OCI-LY1 (cell line): ENCODE results near the gene SMARCAD1.
"Not testable (repeated sequence)": the region's sequence is repeated elsewhere in the genome, so short reads cannot be mapped to it uniquely, and the experiment has no call there.

Experiments
- H2AFZ ChIP-seq: fragments of 200-600 bp; sonication (generic), shearing (Covaris generic); 2 replicates; pipeline ENCODE4 v1.6.0; 2014; ENCODE audit warnings: antibody characterized with exemption, mild to moderate bottlenecking, low read length
- H3F3A ChIP-seq: fragments of 200-600 bp; sonication (generic), shearing (Covaris generic); 2 replicates; pipeline ENCODE4 v1.6.0; 2014; ENCODE audit warnings: mild to moderate bottlenecking, antibody characterized with exemption, low read length, moderate library complexity; ENCODE audit not compliant: insufficient read depth
- H3K27ac ChIP-seq: fragments of 200-600 bp; sonication (generic); 2 replicates; pipeline ENCODE4 v1.5.1; 2014; ENCODE audit warnings: low read length, mixed run types, mild to moderate bottlenecking, low read depth; ENCODE audit not compliant: poor library complexity, severe bottlenecking
- H3K27me3 ChIP-seq: fragments of 200-600 bp; sonication (generic); 2 replicates; pipeline ENCODE4 v1.6.0; 2014; ENCODE audit warnings: antibody characterized with exemption, mild to moderate bottlenecking, low read length, moderate library complexity; ENCODE audit not compliant: insufficient read depth
- H3K36me3 ChIP-seq: fragments of 200-600 bp; sonication (generic); 2 replicates; pipeline ENCODE4 v1.6.1; 2014; ENCODE audit warnings: mild to moderate bottlenecking, antibody characterized with exemption, low read length, moderate library complexity, mixed read lengths; ENCODE audit not compliant: insufficient read depth
- H3K4me1 ChIP-seq: fragments of 200-600 bp; sonication (generic); 2 replicates; pipeline ENCODE4 v1.5.1; 2014; ENCODE audit warnings: mild to moderate bottlenecking, low read length, moderate library complexity; ENCODE audit not compliant: insufficient read depth, severe bottlenecking
- H3K4me2 ChIP-seq: fragments of 200-600 bp; sonication (generic), shearing (Covaris generic); 2 replicates; pipeline ENCODE4 v1.6.1; 2014; ENCODE audit warnings: low read length
- H3K4me3 ChIP-seq: fragments of 200-600 bp; sonication (generic); 2 replicates; pipeline ENCODE4 v1.5.1; 2014; ENCODE audit warnings: low read length, low read depth, mild to moderate bottlenecking, mixed read lengths; ENCODE audit not compliant: poor library complexity, severe bottlenecking
- H3K79me2 ChIP-seq: fragments of 200-600 bp; shearing (Covaris generic); 2 replicates; pipeline ENCODE4 v1.6.1; 2016; ENCODE audit warnings: mixed run types, low read length, mixed read lengths; ENCODE audit not compliant: insufficient read depth
- H3K9ac ChIP-seq: fragments of 200-600 bp; sonication (generic), shearing (Covaris generic); 2 replicates; pipeline ENCODE4 v1.6.1; 2014; ENCODE audit warnings: mild to moderate bottlenecking, low read length, mixed read lengths
- H3K9me2 ChIP-seq: fragments of 200-600 bp; sonication (generic), shearing (Covaris generic); 2 replicates; pipeline ENCODE4 v1.6.1; 2014; ENCODE audit warnings: low read depth, mild to moderate bottlenecking, low read length, mixed read lengths
- H3K9me3 ChIP-seq: fragments of 200-600 bp; shearing (Covaris generic); 2 replicates; pipeline ENCODE4 v1.6.1; 2014; ENCODE audit warnings: low read length, mixed read lengths
- H4K20me1 ChIP-seq: fragments of 200-600 bp; sonication (generic), shearing (Covaris generic); 2 replicates; pipeline ENCODE4 v1.6.0; 2016; ENCODE audit warnings: mild to moderate bottlenecking, low read length; ENCODE audit not compliant: insufficient read depth
- CTCF ChIP-seq: fragments of 200-600 bp; sonication (generic), shearing (Covaris generic); IDR thresholded peaks from 2 replicates; pipeline ENCODE4 v1.5.1; 2017; ENCODE audit warnings: mild to moderate bottlenecking, antibody characterized with exemption, low read length, moderate library complexity, mixed read lengths
- EZH2 ChIP-seq: fragments of 200-600 bp; sonication (generic), shearing (Covaris generic); IDR thresholded peaks from 2 replicates; pipeline ENCODE4 v1.8.0; 2017; ENCODE audit warnings: borderline replicate concordance, mixed run types, mild to moderate bottlenecking, antibody characterized with exemption, low read length, moderate library complexity, mixed read lengths

SMARCAD1 gene

GRCh38 chr4:94284889-94285288 is 77.2 kb downstream of the SMARCAD1 start:
- Histone ChIP-seq H3K9ac (no peak overlapping the region), H3K4me3 (no peak overlapping the region), H4K20me1 (no peaks in the 10 kb centered on the region), H3K9me3 (no peaks in the 10 kb centered on the region), H3K27ac (no peak overlapping the region), H3K79me2 (no peaks in the 10 kb centered on the region), H2AFZ (no peak overlapping the region), H3K4me1 (no peaks in the 10 kb centered on the region), H3K36me3 (peaks cover 71% of the 10 kb centered on the region), H3F3A (no peaks in the 10 kb centered on the region), H3K9me2 (no peaks in the 10 kb centered on the region), H3K27me3 (no peaks in the 10 kb centered on the region), H3K4me2 (no peak overlapping the region)
- TF ChIP-seq EZH2 (no peak), CTCF (no peak)

GRCh38 chr4:94285666-94286065 is 78.0 kb downstream of the SMARCAD1 start:
- Histone ChIP-seq H3K9me2 (no peaks in the 10 kb centered on the region), H3F3A (no peaks in the 10 kb centered on the region), H3K4me1 (no peaks in the 10 kb centered on the region), H3K9ac (no peak overlapping the region), H3K27ac (no peak overlapping the region), H3K4me2 (no peak overlapping the region), H3K27me3 (no peaks in the 10 kb centered on the region), H3K79me2 (no peaks in the 10 kb centered on the region), H4K20me1 (no peaks in the 10 kb centered on the region), H2AFZ (no peak overlapping the region), H3K4me3 (no peak overlapping the region), H3K36me3 (peaks cover 73% of the 10 kb centered on the region), H3K9me3 (no peaks in the 10 kb centered on the region)
- no peak for TF ChIP-seq EZH2
- TF ChIP-seq CTCF = no peak

GRCh38 chr4:94290245-94290644 is 82.6 kb downstream of the SMARCAD1 start:
- H3K36me3 ChIP-seq = peaks cover 51% of the 10 kb centered on the region
- H3K4me3 ChIP-seq = no peak overlapping the region

GRCh38 chr4:94293981-94294380 is 86.3 kb downstream of the SMARCAD1 start:
- H3K36me3 ChIP-seq = peaks cover 30% of the 10 kb centered on the region
- H3K4me3 ChIP-seq, H3K4me2 ChIP-seq, H3F3A ChIP-seq, H3K9me2 ChIP-seq, H2AFZ ChIP-seq, H3K79me2 ChIP-seq, H4K20me1 ChIP-seq, H3K27me3 ChIP-seq, H3K27ac ChIP-seq, H3K4me1 ChIP-seq, H3K9me3 ChIP-seq, H3K9ac ChIP-seq: not testable (repeated sequence)

More at GRCh38 chr4:94290245-94290644, 82.6 kb downstream of the SMARCAD1 start:
- Histone ChIP-seq H3K9me3 (no peaks in the 10 kb centered on the region), H2AFZ (no peak overlapping the region), H4K20me1 (no peaks in the 10 kb centered on the region), H3K9ac (no peak overlapping the region), H3K27ac (no peak overlapping the region), H3K4me2 (no peak overlapping the region), H3K9me2 (no peaks in the 10 kb centered on the region), H3K79me2 (no peaks in the 10 kb centered on the region), H3F3A (no peaks in the 10 kb centered on the region), H3K27me3 (no peaks in the 10 kb centered on the region), H3K4me1 (no peaks in the 10 kb centered on the region)
- TF ChIP-seq CTCF (no peak), EZH2 (no peak)

- H3K79me2 ChIP-seq, H2AFZ ChIP-seq, H3K4me3 ChIP-seq, H3K27me3 ChIP-seq, H3K4me1 ChIP-seq, H3F3A ChIP-seq, H4K20me1 ChIP-seq, H3K4me2 ChIP-seq, H3K9me2 ChIP-seq, H3K9me3 ChIP-seq, H3K27ac ChIP-seq, H3K9ac ChIP-seq: not testable (repeated sequence)
- peaks cover 18% of the 10 kb centered on the region for H3K36me3 ChIP-seq
Observed at GRCh38 chr4:94295473-94295872, 87.8 kb downstream of the SMARCAD1 start.
